IPS-NIHi11 (cell line): ENCODE measurements around the gene BUB1.
"Not testable (repeated sequence)": the region's sequence is repeated elsewhere in the genome, so short reads cannot be mapped to it uniquely, and the experiment has no call there.

ENCODE experiments used
- DNase-seq: peaks from one replicate; pipeline ENCODE4 v3.0.0; 2012; ENCODE audit warnings: mixed read lengths, low spot score

Gene BUB1

DNA sequence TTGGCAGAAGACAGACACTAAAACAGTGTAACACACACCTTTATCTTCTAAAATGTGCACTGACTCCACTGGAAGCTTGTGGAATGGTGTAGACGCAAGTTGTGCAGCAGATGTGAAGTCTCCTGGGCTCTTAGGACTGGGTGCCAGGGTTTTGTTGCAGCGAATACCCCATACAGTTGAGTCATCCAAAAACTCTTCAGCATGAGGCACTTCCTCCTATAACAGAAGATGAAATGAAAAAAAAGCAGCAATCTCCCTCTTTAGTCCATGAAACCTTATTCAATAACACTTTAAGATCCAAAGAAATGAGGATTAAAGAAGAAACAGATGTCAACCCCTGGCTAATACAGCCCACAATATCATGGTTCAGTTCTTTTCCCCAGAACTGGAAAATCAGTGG lies 22.2 kb downstream of the BUB1 start:
- no peak for DNase-seq

DNA sequence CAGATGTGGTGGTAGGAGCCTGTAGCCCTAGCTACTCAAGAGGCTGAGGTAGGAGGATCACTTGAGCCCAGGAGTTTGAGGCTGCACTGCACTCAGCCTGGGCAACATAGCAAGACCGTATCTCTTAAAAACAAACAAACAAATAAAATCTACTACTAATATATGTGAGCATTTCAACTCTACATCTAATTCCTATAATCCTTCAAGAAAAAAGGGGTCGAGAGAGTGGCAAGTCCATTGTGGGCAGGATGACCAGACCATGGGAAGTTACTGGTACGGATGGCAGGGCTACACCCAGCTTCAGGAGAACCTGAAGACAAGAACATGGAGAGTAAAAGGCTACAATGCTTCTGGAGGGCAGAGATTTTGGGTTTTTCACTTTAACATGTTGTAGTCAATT lies 24.0 kb downstream of the BUB1 start:
- no peak for DNase-seq

DNA sequence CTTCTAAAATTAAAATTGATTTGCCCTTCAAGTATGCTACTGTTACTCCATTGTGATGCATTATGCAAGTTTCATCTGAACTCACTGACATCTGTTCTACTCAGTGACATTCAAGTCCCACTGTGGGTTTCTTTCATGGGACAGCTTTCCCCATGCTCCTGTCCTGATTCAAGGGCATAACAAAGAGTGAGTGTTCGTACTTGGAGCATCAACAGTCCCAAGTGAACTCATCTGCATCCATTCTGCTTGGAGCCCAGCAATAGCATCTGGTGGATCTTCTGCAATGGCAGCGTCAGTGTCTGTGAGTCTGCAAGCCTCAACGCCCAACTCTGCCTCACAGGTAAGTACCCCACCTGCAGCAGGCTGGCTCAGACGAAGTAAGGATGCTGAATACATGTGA lies 27.5 kb downstream of the BUB1 start:
- DNase-seq = no peak

DNA sequence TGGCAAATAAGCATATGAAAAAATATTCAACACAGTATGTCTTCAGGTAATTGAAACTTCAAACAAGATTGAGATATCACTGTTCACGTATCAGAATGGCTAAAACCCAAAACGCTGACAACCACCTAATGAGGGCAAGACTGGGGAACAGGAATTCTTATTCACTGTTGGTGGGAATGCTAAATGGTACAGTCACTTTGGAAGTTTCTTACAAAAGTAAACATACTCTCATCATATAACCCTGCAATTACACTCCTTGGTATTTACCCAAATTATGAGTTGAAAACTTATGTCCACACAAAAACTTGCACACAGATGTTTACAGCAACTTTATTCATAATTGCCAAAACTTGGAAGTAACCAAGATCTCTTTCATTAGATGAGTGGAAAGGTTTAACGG lies 30.1 kb downstream of the BUB1 start:
- DNase-seq = no peak

DNA sequence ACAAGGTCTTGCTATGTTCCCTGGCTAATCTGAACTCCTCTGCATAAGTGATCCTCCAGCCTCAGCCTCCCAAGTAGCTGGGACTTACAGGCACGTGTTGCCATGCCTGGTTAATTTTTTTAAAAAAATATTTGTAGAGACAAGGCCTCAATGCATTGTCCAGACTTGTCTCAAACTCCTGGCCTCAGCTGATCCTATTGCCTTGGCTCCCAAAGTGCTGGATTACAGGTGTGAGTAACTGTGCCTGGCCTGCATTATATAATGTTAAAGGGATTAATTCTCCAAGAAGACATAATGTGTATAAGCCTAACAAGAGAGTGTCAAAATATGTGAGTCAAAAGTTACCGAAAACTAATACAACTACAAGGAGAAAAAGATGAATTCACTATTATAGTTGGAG lies 32.2 kb downstream of the BUB1 start:
- DNase-seq = no peak

DNA sequence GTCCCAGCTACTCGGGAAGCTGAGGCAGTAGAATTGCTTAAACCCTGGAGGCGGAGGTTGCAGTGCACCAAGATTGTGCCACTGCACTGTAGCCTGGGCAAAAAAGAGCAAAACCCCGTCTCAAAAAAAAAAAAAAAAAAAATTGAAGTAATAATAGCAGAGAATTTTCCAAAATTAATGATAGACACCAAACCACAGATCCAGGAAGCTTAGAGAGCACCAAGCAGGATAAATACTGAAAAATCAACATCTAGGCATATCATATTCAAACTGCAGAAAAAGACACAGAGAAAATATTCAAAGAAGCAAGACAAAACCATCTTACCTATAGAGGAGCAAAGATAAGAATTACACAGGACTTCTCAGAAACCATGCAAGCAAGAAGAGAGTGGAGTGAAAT lies 33.5 kb downstream of the BUB1 start:
- no peak for DNase-seq

DNA sequence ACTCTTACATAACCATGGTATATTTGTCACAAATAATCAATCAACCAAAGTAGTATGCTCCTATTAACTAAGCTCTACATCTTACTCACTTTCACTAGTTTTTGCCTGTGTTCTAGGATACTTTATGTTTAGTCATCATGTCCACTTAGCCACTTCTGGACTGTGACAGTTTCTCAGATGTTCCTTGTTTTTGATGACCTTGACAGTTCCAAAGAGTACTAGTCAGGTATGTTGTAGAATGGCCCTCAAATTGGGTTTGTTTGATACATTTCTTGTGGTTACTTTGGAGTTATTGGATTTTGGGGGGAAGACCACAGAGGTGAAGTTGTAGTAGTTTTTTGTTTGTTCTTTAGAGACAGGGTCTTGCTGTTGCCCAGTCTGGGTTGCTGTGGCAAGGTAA lies 35.5 kb downstream of the BUB1 start:
- DNase-seq = no peak

DNA sequence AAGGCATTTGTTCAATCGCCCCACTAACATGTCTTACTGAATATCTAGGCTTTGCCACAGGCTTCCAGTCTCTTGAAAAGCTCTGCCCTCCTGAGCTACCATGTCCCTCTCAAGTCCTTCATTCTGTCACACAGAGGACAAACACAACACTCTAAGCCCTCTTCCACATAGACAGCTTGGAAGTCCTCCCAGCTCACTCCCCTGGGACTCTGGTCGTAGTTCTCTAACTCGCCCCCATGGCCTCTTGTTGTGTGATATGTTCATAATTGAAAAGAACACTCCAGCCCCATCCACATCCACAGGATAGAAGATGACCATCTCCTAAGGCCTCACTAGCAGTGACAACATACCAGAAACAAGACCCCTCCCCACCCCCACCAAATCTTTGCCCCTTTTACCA lies 37.9 kb downstream of the BUB1 start:
- no peak for DNase-seq

DNA sequence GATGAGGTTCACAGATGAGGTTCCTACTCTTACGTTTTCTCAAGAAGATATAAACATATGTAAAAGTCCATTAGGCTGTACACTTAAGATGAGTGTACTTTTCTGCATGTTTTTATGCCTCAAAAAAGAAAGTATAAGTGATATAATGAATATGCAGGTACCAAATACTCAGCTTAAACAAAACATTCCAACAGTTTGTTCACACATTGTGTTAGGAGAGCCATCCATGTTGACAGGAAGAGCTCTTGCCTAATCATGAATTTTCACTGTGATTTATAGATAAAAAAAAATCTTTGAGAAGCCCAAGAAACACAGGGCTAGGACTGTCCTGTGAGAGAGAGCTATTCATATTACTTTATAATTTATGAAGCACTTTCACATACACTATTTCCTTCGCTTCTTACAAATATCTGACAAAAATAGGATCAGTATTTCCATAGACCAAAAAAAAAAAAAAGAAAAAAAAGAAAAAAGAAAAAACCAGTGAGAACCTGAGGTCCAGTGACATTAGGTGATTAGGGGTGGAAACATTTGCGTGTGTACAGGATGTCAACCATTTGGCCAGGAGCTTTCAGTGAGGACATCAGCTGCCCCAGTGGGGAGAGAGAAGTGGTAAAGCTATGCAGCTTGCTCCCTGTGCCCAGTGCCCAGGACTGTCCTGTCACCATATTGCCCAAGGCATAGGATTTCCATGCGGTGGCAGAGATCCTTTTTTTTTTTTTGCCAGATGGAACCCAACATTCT lies 38.7 kb downstream of the BUB1 start:
- no peak for DNase-seq

DNA sequence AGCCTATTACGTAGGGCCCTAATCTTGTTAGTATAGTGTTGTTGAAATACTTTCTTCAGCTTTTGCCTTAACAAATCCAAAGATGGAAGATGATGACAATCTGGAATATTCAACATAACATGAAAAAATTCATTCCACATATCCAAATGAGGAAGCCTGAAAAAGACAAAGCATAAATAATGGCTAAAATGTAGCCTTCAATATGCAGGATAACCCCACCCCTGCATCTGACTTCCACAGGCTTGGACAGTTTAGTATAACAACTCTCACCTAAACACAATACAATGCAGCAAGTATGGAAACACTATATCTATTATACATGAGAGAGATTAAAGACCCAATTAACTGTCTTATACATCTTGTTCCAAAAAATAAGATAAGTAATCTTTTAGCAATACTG lies 39.9 kb downstream of the BUB1 start:
- no peak for DNase-seq

DNA sequence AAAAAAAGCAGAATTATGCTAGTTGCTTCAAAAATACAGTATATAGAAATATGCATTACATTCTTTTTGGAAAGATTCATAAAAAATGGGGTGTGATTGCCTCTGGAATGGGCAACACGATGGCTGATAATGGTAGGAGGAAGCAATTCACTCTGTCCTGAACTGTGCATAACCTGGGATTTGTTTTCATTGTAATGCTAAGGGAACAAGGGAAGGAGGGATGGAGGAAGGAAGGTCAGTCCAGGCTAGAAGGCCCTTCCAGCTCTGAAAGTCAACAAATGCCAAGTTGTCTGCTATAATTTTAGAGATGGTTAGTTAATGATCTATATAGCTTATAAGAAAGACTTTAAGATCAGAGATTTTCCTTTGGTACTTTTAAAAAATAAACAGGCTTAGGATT lies 40.8 kb downstream of the BUB1 start:
- no peak for DNase-seq

DNA sequence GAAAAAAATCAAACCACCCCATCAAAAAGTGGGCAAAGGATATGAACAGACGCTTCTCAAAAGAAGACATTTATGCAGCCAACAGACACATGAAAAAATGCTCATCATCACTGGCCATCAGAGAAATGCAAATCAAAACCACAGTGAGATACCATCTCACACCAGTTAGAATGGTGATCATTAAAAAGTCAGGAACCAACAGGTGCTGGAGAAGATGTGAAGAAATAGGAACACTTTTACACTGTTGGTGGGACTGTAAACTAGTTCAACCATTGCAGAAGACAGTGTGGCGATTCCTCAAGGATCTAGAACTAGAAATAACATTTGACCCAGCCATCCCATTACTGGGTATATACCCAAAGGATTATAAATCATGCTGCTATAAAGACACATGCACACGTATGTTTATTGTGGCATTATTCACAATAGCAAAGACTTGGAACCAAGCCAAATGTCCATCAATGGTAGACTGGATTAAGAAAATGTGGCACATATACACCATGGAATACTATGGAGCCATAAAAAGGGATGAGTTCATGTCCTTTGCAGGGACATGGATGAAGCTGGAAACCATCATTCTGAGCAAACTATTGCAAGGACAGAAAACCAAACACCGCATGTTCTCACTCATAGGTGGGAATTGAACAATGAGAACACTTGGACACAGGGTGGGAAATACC lies 41.8 kb downstream of the BUB1 start:
- DNase-seq = not testable (repeated sequence)

DNA sequence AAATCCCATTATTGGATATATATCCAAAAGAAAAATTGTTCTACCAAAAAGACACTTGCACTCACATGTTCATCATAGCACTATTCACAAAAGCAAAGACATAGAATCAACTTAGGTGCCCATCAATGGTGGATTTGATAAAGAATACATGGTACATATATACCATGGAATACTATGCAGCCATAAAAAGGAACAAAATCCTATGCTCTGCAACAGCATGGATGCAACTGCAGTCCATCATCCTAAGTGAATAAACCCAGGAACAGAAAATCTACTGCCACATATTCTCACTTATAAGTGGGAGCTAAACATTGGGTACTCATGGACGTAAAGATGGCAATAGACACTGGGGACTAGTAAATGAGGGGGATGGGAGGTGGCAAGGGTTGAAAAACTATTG lies 50.5 kb downstream of the BUB1 start:
- not testable (repeated sequence) for DNase-seq

DNA sequence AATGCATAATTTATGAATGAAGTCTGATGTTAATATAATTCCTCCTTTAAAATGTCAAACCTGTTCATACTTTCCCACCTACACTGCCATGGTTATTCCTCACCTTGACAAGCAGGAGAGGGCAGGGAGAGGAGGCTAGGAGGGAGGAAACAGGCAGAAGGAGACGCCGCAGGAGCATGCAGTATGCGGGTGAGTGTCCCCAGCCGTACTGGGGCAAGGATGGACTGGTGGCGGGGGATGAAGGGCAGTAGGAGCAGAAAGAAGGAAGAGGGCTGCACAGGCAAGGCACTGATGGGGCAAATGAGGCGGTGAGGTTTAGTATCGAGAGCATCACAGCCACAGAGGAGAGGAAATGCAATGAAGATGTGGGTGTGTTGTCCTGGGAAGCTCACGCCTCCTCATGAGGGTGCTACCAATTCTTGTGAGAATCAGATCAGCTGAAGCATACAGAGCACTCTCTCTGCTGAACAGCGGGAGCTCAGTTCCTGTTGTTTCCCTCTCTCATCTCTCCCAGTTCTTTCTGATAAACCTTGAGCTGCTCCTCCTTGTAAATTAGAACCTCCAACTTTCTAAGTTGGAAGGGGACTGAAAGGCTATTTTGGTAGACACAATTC lies 58.4 kb downstream of the BUB1 start:
- not testable (repeated sequence) for DNase-seq

DNA sequence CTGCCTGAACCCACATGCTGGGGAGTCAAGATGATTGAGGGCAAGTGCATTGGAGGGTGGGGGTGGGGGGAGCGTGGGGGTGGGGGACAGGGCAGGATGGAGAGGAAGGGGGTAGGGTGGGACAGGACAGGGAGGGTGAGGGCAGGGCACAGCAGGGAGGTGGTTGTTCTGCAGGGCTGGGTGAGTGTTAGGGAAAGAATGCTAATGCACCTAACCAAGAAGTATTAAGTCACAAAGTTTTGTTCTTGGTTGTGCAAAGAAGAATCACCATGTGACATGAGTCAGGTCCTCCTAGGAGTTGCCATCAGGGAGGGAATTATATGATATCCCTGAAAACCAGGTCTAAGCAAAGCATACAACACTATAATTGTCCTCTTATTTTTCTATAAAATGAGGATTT lies 63.9 kb downstream of the BUB1 start:
- not testable (repeated sequence) for DNase-seq

DNA sequence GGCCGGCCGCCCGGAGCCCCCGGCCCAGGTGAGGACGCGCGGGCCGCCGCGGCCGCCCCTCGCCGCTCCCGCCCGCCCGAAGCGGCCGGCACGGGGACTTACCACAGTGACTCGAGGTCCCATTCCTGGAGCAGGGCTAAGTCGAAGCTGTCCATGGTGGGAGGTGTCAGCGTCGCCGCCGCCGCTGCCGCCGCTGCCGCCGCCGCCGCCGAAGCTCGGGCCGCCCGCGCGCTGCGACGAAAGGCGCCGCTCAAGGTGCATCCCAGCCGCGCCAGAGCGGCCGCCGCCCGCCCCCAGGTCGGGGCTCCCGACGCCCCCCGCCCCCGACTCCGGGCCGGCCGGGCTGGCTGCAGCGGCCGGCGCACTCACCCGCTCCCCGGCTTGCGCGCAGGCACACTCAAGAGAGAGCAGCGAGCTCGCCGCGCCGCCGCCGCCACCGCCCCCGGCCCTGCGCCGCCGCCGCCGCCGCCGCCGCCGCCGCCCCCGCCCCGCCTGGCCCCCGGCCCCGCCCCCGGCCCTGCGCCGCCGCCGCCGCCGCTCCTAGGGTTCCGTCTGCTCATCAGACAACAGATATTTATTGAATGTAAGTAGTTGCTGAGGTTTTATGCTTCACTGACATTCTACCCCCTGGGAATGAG lies 67.1 kb downstream of the BUB1 start:
- DNase-seq = not testable (repeated sequence)

DNA sequence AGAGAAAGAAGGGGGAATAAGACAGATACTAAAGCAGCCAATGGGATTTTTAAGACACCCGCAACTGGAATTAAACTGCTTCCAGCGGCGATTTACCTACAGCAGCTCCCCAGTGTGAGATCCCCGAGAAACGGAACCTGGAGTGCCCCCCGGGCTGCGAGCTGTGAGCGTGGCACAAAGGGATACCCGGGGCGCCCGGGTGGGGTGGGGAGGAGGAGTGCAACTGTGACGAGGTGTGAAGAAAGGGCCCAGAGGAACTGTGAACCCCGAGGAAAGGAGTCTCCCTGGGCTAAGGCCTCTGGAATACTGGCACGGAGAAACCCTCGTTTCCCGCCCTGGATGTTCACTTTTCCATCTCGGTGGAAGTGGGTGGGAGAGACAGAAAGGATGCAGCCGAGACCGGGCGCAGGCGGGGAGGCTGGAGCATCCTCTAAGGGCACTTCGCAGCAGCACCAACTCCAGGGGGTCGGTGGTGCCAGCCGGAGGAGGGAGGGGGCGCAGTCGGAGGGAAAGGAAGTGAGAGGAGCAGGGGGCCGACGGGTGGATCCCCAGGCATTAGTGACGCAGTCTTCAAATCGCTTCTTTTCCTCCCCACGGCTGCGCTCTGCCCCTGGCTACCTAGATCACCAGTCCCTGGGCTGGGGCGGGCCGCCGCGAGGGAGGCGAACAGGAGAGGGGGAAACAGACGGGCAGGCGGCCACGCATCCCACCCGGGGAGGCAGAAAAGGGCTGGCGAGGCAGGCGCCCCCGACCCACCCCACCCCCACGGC lies 67.8 kb downstream of the BUB1 start:
- DNase-seq = not testable (repeated sequence)

DNA sequence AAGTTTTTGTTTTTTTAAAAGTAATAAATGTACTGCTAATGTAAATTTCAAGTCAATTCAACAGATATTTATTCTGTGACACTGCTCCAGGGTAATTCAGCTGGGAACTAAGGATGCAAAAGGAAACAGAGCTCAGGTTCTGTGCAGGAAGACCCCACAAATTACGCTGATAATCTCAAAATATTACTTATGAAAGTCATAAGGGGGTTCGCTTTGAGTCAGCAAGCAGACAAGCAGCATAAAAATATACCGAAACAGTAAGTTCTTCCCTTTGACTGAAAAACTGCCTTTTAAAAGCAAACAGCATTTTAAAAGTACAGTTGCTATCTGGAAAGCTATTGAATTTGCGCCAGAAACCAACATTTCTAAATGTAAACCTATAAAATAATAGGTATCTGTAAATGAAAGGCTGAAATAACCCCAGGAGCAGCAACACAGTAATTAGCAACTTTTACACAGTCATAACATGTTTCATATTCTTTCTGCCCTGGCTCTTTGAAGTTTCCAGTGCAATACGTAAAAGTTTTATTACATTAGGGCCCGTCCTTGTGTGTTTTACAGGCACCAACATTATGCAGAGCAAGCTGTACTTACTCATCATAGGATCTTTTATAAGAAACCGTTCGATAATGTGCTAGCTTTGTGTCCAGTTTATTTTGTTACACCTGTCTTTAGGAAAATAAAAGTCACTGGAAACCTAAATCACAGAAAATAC lies 68.9 kb downstream of the BUB1 start:
- not testable (repeated sequence) for DNase-seq

DNA sequence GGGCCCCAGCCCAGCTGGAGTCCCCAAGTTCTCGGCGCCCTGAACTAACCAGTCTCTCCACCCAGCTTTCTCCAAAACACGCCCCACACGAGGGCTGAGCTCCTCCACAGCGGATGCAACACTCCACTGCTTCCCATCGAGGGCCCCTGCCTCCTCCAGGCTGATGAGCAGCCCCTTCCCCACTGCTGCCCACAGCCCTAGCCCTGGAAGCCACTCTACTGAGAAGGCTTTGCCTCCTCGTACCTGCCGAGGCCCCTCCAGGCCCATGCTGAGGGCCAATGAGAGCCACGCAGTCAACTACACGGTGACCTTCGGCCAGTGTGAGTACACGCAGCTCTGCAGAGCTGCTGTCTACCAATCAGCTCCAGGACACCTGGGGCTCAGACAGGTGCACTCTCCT lies 72.8 kb downstream of the BUB1 start:
- not testable (repeated sequence) for DNase-seq

DNA sequence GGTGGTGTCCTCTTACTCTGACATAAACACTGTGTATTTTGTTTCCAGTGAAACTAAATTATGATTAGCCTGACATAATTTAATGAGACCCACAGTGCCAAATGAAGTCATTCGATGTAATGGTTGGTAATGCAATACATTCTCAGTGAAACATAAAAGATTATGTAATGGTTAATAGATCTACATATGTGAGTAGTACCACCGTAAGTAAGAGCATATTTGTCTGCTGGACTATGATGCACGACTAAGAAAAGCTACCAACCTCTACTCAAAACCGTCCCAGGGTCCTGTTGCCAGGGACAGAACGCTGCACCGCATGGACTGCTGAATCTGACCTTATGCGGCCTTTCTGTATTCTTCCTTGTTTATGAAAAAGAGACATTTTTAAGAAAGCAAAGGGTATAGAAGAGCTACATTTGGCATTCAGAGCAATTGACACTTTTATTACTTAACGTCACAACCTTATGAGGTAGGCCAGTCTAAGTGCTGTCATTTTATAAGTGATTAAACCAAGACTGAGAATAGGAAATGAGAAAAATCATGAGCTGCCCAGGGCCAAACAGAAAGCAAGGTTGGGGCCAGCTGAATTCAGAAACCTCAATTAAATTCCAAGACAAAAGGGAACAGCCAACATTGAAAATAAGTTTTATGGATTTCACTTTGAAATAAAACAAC lies 73.8 kb downstream of the BUB1 start:
- not testable (repeated sequence) for DNase-seq

DNA sequence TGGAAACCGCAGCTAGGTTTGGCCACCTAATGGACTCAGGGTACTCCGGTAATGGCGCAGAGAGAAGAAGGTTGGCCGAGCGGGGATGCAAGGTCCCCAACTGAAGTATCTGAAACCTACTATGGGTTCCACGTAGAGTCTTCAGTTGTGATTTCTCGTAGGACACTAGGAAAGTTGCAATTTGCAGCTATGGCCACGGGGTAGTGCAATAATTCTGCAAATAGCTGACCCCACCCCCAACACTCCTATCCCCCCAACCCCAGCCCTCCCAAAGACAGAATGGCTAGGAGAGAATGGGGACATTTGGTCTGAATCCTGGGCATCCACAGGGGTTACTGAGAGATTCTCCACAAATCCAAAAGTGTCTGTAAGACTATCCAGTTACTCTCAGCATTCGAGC lies 75.7 kb downstream of the BUB1 start:
- not testable (repeated sequence) for DNase-seq
